Fibroblast of pulmonary artery (primary cell): Measurements from ENCODE around the gene HACD2.
A peak's percentile ranks its signal among the peaks of the same experiment; 100 is the strongest.

Source experiments
- DNase-seq: peaks from one replicate; pipeline ENCODE4 v3.0.0-alpha.2; 2010; ENCODE audit warnings: low read depth
- H3K4me3 ChIP-seq: replicated peaks from 2 replicates; pipeline ENCODE4 v1.5.1; 2011; ENCODE audit warnings: low read depth, mild to moderate bottlenecking, control low read depth, low read length, moderate library complexity
- CTCF ChIP-seq: IDR thresholded peaks from 2 replicates; pipeline ENCODE4 v1.5.1; 2011; ENCODE audit warnings: mild to moderate bottlenecking, control low read depth, low read length, inconsistent platforms; ENCODE audit errors: missing control alignments

Gene HACD2

GRCh38 chr3:123449997-123450604 lies 134.8 kb downstream of the HACD2 start:
- TF ChIP-seq CTCF: no peak
- no peak for DNase-seq
- H3K4me3 ChIP-seq: peak overlapping the region; percentile 50

- H3K4me3 ChIP-seq: peak overlapping the region; percentile 50
- DNase-seq: peak; percentile 11
- no peak for TF ChIP-seq CTCF
These were observed 135.5 kb downstream of the HACD2 start for GRCh38 chr3:123449102-123449996.

- DNase-seq: no peak
- TF ChIP-seq CTCF: no peak
- peak within 1 kb of the TSS; percentile 50 for H3K4me3 ChIP-seq
These were observed 136.2 kb downstream of the HACD2 start, which contains the start of gene ADCY5 for GRCh38 chr3:123448536-123449101. TSS of gene ADCY5 (minus strand) at chr3:123449090. CDS start at chr3:123448545, 545 bp downstream.

- H3K4me3 ChIP-seq: no peak overlapping the region
- DNase-seq: peak; percentile 4
- TF ChIP-seq CTCF: no peak
These were observed 136.9 kb downstream of the HACD2 start for GRCh38 chr3:123447749-123448517.

- no peak for DNase-seq
- TF ChIP-seq CTCF: no peak
- H3K4me3 ChIP-seq: no peak overlapping the region
These were observed 137.5 kb downstream of the HACD2 start for GRCh38 chr3:123447416-123447748.

GRCh38 chr3:123446610-123447109 lies 138.2 kb downstream of the HACD2 start:
- TF ChIP-seq CTCF: no peak
- no peak overlapping the region for H3K4me3 ChIP-seq
- no peak for DNase-seq
